D721Med (cell line): ENCODE results near the gene PTGIS.

ENCODE experiments used
- DNase-seq: peaks from one replicate; pipeline ENCODE4 v3.0.0; 2011; ENCODE audit warnings: low spot score; ENCODE audit not compliant: insufficient read length
- FAIRE-seq: peaks from 2 replicates; lab custom pipeline; 2011; peaks lifted over from hg19 to GRCh38; lab: Jason Lieb, UNC
- CTCF ChIP-seq: IDR thresholded peaks from 2 replicates; pipeline ENCODE4 v1.5.1; 2012; ENCODE audit warnings: mild to moderate bottlenecking, control low read depth; ENCODE audit not compliant: insufficient read depth; ENCODE audit errors: missing control alignments

PTGIS gene

DNA sequence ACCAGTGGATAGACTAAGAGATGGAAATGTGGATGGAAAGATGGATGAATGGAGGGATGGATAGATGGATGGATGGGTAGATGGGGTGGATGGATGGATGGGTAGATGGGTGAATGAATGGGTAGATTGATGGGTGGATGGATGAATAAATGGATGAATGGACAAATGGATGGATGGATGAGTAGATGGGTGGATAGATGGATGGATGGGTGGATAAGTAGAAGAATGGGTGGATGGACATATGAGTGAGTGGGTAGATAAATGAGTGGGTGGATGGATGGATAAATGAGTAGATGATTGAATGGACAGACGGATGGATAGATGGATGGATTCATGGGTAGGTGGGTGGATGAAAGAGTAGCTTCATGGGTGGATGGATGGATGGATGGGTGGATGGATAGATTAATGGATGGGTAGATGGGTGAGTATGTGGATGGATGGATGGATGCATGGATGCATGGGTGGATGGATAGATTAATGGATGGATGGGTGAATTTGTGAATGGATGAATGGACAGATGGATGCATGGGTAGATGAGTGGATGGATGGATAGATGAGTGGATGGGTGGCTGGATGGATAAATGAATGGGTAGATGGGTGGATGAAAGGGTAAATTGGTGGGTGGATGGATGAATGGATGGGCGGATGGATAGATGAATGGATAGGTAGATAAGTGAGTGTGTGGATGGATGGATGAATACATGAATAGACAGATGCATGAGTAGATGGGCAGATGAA lies 56.0 kb downstream of the PTGIS start:
- FAIRE-seq (no peak), DNase-seq (no peak)
- no peak for TF ChIP-seq CTCF

GRCh38 chr20:49510562-49511122 lies 57.3 kb downstream of the PTGIS start:
- DNase-seq: no peak
- TF ChIP-seq CTCF: no peak
- FAIRE-seq: no peak

DNA sequence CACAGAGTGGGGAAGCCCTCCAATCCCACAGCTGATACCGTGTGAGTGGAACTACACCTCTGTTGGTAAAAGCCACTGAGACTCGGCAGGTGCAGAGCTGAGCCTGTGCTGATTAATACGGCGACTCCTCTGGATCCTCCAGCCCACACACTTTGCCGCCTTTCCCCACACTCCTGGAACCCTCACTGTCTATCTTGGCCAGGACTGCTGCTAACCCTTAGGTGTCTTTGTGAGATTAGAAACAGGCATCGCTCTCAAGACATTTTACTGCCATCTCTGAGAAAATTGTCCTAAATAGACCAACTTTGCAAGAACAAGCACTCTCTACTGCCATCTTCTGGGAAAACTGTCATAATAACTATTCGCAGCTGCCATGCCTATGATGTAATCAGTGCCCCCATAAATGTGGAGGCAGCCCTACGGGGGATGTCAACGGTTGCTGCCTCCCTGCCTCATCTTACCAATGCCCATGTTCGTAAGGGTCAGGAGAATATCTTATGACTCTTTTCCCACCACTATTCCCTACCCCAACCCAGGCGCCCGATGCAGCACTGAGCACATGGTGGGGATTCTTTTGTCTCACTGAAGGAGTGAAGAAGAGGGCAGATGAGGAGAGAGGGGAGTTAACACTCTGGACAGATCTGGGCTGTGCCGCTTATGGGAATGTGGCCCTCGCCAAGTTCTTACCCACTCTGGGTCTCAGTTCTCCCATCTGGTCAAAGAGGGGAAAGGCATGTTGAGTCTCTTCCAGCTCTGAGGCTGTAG lies 59.3 kb downstream of the PTGIS start:
- DNase-seq: peak; percentile 70
- TF ChIP-seq CTCF: peak; percentile 57
- no peak for FAIRE-seq

DNA sequence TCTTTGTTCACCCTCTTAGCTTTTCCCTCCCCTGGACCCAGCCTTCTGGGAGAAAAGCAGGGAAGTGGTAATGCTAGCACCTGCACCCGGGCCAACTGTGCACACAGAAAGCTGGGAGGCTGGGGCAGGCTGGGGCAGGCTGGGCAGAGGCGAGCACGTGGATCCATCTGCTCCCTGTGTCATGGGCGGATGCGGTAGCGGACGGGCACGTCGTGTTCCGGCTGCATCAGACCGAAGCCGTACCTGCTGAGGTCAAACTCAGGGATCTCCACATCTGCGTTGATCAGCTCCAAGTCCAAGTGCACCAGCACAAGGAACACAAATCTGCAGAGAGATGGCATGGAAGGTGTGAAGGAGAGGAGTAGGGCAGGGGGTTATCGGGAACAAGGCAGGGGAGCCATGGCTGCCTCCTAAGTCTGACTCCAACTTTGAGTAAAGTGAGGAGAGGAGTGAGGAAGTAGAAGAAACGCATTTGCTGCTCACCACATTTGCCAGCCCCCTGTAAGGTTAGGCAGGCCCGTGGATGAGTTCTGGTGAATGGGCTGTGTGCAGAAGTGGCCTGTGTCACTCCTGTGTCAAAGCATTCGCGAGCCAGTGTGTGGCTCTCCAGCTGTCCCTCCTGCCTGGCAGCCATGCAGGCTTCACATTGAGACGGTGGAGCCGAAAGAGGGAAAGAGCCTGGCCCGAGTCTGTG lies 60.0 kb downstream of the PTGIS start:
- no peak for TF ChIP-seq CTCF
- DNase-seq (no peak), FAIRE-seq (no peak)

- TF ChIP-seq CTCF: no peak
- FAIRE-seq: no peak
- no peak for DNase-seq
These were observed 62.4 kb downstream of the PTGIS start for GRCh38 chr20:49505518-49505917.

DNA sequence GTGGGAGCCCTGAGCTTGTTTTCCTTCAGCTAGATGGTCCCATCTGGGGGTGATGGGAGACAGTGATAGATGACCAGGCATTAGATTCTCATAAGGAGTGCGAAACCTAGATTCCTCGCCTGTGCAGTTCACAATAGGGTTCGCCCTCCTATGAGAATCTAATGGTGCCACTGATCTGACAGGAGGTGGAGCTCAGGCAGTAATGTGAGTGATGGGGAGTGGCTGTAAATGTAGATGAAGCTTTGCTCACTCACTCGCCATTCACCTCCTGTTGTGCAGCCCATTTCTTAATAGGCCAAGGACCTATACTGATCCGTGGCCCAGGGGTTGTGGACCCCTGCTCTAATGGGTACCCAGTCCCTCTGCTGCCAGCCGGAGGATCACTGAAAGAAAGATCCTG lies 64.8 kb downstream of the PTGIS start:
- FAIRE-seq (no peak), DNase-seq (no peak)
- no peak for TF ChIP-seq CTCF
